Body of pancreas (tissue), 4 donors: ENCODE data around the gene BCL2L2.

ENCODE experiments used
- CTCF ChIP-seq, 7 experiments: fragments of 450-650 bp in 4 of 7; fragments of 200-600 bp in 3 of 7; sonication (generic) in 3 of 7; IDR thresholded peaks; one replicate each; pipeline ENCODE4 v1.5.1; 2016 to 2019; ENCODE audit warnings: antibody characterized with exemption in 7 of 7
- POLR2A ChIP-seq, 3 donors: fragments of 450-650 bp; IDR thresholded peaks; one replicate each; pipeline ENCODE4 v1.6.1; 2016; ENCODE audit warnings: antibody characterized with exemption in 3 of 3, mild to moderate bottlenecking in 2 of 3

GRCh38 chr14:23354990-23355389, 48.4 kb downstream of the BCL2L2 start:
- no peak for TF ChIP-seq POLR2A (IDR thresholded peaks at IDR 0.05)
- no peak for TF ChIP-seq CTCF (IDR thresholded peaks at IDR 0.05)
